GM21717 (cell line): ENCODE data around the gene MME.

Experiments used
- ATAC-seq: cut with Tn5 transposase; IDR thresholded peaks from one replicate; pipeline ENCODE4 v1.9.1; 2021; ENCODE audit warnings: mild to moderate bottlenecking, moderate library complexity; ENCODE audit not compliant: unreplicated experiment

The MME gene

DNA sequence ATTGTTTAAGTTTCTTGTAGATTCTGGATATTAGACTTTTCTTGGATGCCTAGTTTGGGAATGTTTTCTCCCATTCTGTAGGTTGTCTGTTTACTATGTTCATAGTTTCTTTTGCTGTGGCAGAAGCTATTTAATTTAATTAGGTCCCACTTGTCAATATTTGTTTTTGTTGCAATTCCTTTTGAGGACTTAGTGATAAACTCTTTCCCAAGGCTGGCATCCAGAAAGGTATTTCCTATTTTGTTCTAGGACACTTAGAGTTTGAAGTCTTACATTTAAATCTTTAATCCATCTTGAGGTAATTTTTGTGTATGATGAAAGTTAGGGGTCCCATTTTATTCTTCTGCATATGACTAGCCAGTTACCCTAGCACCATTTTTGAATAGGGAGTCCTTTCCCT lies 54.9 kb downstream of the MME start:
- no peak for ATAC-seq

DNA sequence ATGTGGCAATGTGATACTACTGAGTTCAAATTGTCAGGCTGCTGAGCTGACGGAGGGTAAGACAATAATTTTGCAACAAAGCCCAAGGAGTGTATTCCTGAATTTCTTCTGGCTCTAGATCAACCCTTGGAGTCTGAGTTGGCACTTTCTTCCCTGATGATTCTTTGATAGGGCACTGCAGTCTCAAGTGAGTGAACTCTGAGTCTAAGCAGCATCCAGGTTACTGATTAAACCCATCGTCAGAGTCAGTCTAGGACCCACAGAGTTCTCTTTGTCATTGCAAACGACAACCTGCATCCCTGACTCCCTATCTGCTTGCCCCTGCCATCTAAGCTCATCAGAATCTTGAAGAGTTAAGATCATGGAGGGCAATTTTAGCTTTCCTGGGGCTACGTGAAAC lies 58.6 kb downstream of the MME start:
- no peak for ATAC-seq

DNA sequence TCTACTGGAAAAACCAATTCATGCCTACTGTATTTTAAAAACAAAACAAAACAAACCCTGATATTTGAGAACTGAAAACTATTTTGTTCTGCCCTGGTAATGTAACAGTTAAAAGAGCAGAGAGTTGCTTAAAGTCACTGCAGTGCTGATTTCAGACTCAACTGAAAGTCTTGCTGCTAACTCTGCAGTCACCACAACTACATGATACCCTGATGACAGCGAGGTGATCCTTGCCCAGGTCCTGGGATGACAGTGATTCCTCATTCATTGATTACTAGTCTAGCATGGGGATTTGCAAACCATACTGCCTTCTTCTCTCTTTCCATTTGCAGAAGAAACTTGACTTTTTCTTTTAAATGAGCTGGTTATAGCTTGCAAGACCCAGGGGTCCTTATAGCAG lies 67.5 kb downstream of the MME start:
- no peak for ATAC-seq

DNA sequence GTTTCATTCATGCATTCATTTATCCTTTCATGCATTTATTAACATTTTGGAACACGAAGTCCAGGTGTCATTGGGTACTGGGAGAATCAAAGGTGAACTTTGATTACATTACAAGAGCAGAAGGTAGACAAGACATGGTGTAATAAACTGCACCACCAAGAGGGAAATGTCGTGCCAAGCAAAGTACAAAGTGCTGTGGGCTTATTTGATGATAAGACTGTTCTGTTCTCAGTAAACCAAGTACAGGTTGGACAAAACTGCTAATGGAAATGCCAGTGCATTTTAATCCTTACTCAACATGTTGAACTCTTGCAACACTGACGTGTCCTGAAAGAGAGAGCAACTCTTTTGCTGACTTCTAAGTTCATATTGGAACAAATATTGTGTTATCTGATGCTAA lies 69.4 kb downstream of the MME start:
- no peak for ATAC-seq

DNA sequence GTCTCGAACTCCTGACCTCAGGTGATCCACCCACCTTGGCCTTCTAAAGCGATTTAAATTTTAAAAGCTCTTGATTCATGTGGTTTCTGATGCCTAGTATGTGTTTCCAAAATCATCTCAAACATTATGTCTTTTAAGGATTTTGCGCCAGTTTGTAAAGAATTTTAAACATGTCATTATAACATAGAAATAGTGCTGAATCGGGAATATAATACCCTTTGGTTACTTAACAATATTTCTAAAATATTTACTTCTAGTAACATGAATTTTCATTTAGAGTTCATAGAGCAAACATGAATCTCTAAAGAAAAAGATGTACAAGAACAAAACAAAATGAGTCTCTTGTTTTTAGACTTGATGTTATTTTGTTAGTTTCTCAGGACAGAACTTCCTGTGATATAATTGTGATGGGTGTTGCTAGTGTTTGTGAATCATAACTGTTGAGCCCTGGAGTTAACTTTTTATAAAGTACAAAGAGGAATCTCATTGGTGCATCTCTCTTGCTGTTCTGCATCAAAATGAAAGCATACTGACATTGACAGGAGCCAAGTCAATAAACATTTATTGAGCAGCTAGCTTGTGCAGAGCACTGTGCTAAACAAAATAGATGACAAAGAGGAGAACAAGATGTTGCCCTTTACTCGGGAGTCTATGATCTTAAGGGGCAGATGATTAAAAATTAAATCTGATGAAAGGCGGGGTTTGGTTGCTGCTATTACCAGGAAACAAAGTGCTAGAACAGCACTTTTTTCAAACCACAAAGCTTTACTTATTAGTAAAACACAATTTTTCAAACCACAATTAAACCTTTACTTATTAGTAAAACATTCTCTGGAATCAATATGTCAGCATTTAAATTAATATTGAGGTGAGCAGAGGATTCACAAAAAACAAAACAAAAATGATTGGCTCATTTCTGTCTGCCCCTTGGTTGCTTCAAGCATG lies 73.4 kb downstream of the MME start:
- no peak for ATAC-seq

DNA sequence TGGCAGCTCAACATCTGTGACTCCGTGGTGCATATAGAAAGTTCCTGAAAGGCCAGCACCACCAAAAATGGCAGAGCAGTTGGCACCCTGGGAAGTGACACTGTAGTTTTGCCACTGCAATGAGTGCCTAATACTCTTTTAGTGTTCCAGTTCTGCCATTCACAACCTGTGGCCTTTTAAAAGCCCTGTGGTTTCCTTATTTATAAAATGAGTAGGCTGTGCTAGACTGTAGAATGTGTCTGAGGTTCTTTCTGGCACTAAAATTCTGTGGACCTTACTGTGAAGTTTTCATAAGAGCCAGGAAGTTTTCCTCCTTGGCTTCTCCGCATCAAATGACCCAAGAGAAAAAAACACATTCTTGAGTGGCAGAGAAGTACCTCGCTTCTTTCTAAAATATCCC lies 74.1 kb downstream of the MME start:
- no peak for ATAC-seq

DNA sequence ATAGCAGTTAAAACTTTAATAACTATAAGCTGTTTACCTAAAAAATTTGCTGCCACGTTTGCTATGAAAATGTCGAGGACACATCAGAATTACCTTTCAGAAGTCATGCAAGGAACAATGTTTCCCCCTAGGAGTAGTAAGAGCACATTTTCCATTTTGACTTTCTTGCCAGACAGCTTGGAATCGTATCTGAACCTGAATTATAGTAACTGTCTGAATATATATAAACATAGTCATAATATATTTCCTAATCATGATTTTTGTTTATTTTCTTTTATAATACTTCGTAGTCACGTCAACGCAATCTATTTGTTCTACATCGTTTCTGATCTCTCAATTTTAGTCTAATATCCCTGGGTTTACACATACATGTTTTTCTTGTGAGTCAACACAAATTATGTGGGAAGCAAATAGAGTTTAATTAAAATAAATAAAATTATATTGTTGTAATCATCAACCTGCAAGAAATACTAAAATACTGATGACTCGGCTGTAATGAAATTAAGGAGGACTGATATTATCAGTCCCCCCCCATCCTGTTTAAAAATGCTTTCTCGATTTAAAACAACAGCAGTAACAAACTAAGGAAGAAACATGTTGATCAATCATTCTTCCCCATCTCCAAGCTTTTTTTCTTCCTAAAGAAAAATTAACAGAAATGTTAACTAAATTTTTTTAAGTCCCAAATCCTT lies 78.4 kb downstream of the MME start:
- ATAC-seq = no peak

DNA sequence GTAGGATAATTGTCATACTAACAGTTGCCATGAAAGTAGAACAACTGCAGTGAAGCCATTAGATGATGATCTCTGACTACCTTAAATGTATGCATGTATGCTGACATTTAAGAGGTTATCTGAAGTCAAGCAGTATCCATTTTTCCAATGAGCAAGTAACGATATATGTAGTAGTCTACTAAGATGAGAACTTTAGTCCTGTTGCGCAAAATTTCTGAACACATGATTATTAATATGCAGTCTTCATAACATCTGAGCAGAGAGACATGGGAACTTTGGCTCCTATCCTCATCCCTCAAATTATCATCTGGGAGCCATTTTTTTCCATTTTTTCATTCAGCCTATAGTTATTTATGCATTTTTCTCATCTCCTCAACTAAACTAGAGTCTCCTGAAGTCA lies 79.2 kb downstream of the MME start:
- no peak for ATAC-seq

DNA sequence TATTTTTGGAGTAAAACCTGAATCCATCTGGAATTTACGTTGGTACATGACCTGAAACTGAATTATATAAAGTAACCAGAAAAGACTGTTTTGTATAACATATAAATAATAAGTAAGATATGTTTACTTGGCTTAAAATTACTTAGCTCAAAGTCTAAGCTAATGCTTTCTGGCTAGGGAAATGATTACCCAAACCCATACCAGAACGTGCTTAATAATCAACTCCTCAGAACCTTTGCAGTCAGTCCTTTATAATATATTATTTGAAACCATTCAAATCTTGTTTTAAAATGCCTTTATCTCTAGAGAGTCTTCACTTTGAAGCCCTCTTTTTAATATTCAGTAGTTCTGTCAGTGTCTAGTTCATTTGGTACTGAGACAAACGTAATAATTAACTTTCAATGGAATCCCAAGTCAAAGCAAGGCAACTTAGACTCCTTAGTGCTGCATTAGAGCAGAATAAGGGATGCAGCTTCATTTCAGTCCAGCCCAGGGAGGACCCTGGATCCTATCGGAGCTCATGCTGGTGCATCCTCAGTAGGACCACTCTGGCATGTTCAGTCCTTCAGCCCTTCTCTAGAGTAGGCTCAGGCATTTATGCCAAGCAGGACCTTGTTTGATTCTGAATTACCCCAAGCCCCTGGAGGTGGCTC lies 81.6 kb downstream of the MME start:
- no peak for ATAC-seq

DNA sequence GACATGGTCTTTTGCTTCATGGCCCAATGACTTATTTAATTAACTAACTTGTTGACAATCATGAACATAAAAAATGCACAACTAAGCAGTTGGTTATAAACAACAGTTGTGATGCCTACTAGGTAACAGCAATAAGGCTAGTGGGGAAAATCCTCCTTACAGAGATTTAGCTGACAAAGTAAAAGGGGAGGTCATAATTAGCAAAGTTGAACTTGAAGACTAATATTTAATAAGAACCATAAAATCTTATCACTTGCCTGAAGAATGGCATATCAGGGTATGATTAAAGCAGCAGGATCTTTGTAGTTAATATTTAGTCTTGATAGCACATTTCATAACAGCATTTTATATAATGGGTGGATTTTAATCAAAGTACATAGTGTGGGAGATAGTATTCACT lies 84.2 kb downstream of the MME start:
- ATAC-seq = no peak

DNA sequence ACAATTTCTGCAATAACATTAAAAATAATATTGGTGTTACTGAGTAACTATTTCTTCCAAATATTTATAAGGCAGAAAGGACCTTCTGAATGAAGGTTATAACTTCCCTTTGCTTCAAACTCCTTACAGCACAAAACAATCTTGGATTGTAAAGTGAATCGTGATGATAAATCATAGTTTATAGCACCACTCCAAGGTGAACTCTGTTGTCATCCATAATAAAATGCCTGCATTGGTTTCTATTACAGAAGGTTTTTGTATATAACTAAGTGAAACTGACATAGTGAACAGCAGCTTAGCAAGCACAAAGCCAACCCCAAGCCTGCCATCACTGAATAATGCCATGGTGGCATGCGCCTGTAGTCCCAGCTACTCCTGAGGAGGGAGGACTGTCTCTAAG lies 86.3 kb downstream of the MME start:
- no peak for ATAC-seq

DNA sequence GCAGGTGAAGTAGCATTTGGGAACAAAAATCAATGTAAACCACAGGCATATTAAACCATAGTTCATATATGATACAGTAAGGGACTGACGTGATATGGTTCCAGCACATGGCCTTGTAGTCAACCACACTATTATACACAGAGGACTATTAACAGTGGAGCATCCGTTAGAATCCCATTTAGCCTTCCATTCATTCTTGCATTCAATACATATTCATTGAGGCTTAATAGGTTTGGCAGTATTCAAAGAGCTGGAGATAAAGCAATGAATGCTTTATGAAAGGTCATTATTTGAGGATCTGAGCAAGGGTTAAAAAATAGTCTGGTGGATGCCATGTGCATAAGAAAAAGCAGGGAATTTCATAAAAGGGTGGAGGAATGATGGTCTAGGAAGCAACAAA lies 89.1 kb downstream of the MME start:
- ATAC-seq = no peak

DNA sequence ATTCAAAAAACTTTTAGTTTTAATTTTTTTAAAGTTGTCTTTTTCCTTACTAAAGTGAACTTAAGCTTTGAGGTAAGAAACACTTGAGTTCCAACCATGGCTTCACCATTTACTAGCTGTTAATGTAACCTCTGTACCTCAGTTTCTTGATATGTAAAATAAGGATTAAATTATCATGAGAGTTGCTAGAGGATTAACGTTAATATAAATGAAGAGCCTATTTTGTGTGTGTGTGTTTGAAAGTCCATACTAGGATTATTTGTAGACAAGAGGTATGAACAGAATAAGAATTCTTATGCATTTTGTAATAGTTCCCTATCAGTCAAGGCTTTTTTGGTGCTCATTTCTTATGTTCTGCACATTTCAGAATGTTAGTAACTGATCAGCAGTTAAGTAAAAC lies 93.7 kb downstream of the MME start:
- ATAC-seq = no peak

DNA sequence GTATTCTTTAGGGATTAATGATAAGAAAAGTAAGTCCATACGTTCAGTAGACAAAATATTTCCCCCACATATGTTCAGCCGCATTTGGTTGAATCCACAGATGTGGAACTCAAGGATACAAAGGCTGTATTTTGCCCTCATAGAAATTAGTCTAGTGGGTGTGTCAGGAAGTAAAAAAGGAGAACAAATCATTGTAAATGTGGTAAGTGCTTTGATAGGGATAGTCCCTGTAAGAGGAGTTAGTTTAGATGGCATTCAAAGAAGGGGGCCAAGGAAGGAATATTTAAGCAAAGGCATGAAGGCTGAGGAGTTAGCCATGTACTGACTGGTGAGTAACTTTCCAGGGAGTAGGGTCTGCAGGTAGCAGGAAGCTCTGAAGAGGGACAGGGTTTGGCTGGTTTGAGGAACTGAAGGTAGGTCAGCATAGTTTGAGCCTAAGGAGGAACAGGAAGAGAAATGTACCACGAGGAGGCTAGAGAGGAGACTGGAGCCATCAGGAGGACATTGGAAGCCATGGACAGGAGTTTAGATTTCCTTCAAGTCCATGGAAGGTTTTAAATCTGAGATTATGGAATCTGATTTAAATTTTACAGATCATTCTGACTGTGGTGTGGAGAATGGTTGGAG lies 98.8 kb downstream of the MME start:
- ATAC-seq = no peak

DNA sequence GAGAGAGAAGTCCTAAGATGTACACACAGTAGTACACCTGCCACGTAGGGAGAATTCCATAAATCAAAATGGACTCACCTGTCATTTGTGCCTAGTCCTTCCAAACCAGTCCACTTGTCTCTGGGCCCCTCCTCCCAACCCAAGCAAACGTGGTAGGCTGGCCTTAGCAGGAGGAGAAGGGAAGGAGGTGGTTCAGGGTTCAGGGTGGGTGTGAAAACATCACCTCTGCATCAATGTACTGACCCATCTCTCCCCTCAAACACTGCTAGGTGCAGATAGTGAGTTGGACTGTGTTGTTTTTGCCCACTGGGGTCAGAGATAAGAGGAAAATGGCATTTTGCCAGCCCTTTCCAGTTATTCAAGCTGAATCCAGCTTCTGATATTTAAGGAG lies 99.3 kb downstream of the MME start:
- ATAC-seq = no peak

DNA sequence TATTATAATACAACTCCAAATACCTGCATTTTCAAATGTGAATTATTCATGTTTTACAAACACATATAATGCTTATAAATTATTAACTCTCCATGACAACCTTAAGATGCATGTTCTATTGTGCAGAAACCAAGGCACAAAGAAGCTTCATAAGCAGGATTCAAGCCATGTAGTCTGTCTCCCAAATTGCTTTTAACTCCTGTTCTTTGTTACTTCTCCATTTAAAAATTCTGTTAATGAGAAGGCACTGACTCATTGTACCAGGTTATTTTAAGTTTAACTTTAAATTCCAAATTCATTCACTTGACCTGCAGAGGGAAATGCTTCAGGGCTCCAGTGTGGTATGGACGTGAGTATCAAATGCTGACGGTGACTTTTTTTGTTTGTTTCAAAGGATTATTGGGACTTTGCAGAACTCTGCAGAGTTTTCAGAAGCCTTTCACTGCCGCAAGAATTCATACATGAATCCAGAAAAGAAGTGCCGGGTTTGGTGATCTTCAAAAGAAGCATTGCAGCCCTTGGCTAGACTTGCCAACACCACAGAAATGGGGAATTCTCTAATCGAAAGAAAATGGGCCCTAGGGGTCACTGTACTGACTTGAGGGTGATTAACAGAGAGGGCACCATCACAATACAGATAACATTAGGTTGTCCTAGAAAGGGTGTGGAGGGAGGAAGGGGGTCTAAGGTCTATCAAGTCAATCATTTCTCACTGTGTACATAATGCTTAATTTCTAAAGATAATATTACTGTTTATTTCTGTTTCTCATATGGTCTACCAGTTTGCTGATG lies 100.0 kb downstream of the MME start:
- ATAC-seq = no peak

DNA sequence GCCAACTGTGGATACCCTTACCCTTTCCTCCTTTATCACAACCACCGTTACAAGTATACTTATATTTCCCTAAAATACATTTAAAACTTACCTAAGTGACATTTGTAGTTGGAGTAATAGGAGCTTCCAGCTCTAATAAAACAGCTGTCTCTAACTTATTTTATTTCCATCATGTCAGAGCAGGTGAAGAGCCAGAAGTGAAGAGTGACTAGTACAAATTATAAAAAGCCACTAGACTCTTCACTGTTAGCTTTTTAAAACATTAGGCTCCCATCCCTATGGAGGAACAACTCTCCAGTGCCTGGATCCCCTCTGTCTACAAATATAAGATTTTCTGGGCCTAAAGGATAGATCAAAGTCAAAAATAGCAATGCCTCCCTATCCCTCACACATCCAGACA lies 102.3 kb downstream of the MME start:
- ATAC-seq = no peak

DNA sequence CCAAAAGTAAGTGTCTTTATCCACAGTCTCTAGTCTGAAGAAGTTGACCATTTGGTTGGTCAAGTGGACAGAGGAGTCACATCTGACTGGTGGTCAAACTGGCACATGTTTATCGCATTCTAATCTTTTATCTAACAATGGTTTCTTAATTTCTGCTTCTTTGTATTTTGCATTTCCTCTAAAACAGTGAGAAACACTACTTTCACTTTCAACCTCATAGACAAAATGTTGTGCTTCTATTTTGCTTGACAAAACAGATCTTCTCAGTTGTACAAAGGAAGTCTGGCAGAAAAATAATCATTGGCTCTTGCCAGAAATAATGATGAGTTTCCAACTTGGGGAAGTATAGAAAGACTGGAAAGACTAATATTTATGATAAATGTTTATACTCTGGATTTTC lies 103.9 kb downstream of the MME start:
- no peak for ATAC-seq

DNA sequence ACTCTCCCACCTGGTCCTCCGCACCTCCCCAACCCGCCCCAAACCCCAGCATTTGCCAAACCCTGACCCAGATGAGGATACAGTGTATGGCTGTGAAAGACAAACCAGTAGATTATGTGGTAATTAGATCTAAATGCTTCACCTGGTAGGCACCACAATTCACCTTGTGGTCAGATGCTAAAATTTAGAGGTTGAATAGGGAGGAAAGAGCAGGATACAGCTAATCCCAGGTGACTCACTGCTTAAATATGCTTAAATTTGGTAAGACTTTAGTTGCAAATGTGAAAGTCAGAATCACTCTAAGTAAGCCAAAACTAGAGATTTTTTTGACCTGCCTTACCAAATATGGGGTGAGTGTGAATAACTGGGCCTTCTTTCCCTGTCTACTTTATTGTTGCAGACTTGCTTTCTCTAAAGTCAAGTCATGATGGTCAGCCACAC lies 105.5 kb downstream of the MME start:
- ATAC-seq = no peak

DNA sequence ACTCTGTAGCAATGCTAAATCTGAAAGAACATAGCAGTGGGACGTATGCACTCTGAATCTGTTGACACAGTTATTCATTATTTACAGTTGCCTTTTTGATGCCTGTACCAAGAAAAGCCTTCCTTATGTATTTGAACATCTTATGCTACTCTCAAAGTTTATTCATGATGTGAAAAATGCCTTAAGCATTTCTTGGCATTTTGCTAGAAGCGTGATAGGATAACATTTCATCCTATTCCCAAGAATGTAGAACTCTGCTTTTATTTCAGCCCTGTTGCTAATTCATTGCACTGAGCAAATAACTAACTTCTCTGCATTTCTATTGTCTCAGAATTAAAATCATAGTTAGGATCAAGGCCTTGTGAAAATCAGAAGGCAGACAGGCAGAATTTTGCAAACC lies 107.9 kb downstream of the MME start:
- no peak for ATAC-seq

DNA sequence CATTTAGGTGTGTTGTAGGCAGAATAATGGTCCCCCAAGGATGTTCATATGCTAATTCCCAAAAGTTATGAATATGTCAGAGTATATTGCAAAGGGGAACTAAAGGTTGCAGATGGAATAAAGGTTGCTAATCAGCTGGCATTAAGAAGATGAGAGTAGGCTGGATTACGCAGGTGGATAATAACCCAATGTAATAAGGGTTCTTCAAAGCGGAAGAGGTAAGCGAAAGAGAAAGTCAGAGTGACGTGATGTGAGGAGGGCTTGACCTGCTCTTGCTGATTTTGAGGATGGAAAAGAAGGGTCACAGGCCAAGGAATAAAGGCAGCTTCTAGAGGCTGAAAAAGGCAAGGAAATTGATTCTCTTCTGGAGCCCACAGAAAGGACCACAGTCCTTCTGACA lies 109.4 kb downstream of the MME start:
- no peak for ATAC-seq
